ENCODE results near the gene ARHGEF16.

DNA sequence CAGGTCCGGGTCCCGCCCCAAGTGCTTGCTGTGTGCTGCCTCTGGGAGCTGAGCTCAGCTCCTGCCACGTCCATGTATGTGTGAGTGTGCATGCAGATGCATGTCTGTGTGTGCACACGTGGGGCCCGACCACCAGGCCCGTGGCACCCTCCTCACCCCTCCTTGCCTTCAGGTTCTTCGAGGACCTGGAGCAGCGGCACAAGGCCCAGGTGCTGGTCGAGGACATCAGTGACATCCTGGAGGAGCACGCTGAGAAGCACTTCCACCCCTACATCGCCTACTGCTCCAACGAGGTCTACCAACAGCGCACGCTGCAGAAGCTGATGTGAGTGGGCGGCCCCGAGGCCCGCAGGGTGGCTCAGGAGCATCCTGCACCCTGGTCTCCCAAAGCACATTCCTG lies 18.4 kb downstream of the ARHGEF16 start:
- TF ChIP-seq CTCF (IDR thresholded peaks at IDR 0.05) (no peak), POLR2A (IDR thresholded peaks at IDR 0.05) (no peak)

Measured in body of pancreas (tissue), 4 donors.